DMS153 (cell line): ENCODE data around the gene LMOD2.

Source experiments
- DNase-seq: peaks from one replicate; lab custom pipeline; 2025; lab: John Stamatoyannopoulos, UW

The LMOD2 gene

GRCh38 chr7:123640583-123640982 lies 15.1 kb upstream of the LMOD2 start:
- no peak for DNase-seq

DNA sequence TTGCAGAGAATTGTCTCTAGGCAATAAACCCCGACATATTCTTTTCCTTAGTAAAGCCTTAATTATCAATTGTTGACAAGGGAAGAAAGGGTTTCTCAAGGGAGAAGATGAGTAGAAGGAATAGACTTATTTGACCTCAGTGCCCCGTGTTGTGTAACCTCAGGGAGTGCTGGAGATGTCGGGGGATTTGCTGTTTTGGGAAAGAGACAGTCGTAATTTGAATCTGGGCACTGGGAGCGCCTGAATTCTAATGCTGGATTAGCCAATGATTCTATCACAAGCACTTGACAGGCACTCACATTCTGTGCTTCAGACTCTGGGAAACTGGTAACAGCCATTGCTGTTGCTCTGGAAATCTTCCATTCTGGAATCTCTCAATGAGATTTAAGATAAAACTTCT lies 13.8 kb upstream of the LMOD2 start:
- DNase-seq = no peak

DNA sequence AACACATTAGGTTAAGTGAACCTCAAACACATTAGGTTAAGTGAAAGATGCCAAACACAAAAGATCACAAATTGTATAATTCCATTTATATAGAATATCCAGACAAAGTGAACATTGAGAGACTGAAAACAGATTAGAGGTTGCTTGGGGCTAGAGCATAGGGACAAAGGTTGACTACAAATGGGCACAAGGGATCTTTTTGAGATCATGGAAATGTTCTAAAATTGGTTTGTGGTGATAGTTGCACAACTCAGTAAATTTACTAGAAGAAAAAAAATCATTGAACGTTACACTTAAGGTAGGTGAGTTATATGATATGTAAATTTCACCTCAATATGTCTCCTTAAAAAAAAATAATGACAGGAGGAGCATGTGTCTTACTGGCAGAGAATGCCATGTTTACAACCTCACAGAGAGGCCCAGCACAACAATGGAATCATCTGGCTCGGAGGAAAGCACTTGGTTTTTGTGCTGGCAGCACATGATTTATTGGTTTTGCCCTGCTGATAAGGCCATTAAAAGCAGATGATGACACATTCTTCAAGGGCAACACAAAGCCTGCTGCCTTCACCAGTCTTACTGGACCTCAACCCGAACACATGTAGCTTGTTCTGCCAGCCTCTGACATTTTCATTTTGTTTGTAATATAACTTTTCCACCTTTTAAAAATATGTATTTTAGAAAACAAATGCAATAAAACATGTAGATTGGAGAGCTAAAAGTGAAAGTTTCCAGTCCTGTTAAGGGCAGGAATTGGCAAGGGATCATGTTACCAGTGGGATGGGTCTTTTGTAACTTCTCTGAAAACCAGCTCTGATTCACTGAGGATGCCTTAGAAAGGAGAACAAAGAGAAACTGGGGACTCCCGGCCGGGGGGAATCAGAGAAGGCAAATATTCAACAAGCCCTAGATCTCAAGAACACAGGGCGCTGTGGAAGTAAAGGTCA lies 11.9 kb upstream of the LMOD2 start:
- DNase-seq = peak; percentile 88

DNA sequence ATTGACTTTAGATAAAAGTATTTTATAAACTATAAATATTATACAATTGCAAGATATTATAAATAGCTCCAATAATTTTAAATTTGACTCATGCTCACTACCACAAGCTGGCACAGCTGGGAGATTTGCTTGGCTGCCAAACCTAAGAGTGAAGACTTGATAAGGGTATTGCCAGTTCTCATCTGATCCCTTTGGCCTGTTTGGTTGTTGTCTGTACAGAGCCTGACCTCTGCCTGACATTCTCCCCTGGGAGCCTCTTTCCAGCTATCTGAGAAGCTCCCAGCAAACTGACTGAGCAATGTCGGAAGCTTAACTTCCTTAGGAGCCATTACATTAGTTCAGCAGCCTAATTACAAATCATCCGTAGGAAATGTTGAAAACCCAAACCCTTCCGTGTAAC lies 10.2 kb upstream of the LMOD2 start:
- DNase-seq = no peak

DNA sequence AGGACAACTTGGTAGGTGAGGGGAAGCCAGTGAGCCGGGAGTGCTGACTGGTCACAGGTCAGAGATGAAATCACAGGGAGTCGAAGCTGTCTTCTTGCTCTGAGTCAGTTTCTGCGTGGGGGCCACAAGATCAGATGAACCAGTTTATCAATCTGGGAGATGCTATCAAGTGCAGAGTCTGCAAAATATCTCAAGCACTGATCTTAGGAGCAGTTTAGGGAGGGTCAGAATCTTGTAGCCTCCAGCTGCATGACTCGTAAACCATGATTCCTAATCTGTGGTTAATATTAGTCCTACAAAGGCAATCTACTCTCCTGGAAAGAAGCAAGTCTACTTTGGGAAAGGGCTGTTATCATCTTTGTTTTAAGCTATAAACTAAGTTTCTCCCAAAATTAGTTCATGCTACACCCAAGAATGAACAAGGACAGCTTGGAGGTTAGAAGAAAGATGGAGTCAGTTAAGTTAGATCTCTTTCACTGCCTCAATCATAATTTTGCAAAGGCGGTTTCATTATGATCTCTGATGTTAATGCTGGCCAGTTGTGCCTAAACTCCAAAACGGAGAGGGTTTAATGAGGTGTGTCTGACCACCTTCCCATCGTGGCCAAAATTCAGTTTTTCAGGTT lies 8.4 kb upstream of the LMOD2 start:
- DNase-seq = no peak

GRCh38 chr7:123649964-123650363 lies 5.7 kb upstream of the LMOD2 start:
- DNase-seq = no peak

DNA sequence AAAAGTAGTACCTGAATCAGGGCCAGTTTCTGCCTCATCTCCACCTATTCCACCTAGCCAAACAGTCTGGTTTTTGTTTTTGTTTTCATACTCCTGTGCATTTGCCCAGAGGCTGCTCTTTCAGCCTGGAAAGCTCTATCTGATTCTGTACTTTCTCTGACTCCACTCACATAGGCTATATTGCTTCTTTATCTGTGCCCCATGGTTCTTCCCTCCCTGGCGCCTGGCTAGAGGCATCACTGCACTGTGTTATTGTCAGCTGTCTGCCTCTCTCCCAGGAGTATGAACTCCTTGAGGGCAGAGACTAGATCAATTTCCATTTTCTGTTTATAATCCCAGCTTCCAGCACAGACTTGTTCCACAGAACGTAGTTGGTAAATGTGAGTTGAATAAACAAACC lies 5.1 kb upstream of the LMOD2 start:
- DNase-seq = no peak

DNA sequence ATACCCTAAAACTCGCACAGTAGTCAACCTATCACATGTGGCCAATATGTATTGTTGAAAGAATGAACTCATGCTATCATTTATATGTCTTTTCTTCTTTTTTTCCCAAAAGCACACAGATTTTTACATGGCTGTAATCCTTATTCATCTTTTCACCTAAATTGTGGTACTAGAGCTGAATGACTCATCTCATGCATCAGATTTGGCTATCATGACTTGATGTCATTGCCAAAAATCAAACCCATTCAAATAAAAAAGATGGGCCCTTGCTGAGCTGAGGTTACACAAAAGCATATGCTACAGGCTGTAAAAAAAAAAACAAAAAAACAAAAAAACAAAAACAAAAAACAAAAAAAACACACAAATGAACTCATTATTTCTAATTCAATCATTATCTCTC lies 3.3 kb upstream of the LMOD2 start:
- no peak for DNase-seq

DNA sequence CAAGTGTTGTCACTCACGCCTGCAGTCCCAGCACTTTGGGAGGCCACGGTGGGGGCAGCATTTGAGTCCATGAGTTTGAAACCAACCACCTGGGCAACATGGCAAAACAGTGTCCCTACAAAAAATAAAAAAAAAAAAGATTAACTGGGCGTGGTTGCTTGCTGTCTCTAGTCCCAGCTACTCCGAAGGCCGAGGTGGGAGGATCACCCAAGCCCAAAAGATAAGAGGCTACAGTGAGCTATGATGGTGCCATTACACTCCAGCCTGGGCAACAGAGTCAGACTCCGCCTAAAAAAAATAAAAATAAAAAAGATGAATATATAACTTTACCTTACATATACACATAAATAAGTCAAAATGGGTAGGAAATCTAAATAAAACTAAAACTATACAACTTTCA lies 2.5 kb upstream of the LMOD2 start:
- DNase-seq = no peak

DNA sequence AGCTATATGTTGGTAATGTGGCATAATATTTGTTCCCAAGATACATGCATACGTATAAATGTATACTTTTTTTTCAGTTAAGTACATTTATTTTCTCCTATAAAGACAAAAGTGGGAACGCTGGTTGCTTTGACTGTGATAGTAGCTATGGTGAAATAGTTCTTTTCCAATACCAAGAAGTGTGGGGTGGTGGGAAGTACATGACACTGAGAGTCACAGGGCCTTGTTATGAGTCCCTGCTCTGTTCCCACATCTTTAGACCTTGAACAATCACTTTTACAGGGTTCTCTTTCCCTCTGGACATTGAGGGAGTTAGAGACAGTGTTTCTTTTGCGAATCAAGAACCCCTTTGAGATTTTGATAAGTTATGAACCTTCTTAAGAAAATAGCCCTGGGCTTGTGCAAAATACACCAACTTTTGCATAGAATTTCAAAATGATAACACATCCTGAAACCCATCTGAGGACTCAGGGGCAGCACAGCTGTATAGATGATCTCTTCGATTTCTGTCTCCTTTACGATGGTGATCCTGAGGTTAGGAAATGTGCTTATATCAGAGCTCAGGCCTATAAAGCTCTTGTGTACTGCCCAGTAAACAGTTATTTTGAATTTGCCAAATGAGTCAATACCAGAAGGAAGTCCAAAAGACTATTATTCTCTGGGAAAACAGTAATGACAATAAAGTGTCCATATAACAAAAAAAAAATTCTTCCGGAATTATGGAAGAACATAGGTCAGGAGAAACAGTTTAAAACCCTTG lies 1.1 kb downstream of the LMOD2 start:
- DNase-seq = no peak

- no peak for DNase-seq
Measured at GRCh38 chr7:123657304-123657685, 1.6 kb downstream of the LMOD2 start.

DNA sequence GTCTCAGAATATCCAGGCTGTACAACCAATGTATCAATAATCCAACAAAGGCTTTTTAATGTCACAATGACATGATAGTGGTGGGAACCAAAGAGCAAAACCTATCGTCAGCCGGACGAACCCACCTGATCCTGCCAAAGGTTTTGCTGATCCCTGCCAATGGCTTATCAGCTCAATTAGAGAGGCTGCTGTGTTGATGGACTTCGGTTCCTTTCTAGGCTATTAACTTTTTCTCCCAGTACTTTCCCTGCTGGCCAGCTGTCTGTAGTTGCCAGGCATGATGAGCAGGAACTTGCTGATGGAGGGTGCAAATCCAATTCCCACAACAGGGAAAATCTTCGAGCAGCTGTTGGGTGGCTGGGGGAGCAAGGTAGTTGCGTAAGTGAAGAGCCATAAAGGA lies 2.4 kb downstream of the LMOD2 start:
- no peak for DNase-seq

- DNase-seq = no peak
Measured at GRCh38 chr7:123660514-123661354, 5.1 kb downstream of the LMOD2 start.

DNA sequence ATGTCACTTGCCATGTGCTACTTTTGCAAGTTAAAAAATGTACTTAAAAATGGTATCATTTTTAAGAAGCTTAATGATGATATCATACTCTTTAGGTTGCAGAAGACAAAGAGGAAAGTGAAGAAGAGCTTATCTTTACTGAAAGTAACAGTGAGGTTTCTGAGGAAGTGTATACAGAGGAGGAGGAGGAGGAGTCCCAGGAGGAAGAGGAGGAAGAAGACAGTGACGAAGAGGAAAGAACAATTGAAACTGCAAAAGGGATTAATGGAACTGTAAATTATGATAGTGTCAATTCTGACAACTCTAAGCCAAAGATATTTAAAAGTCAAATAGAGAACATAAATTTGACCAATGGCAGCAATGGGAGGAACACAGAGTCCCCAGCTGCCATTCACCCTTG lies 6.1 kb downstream of the LMOD2 start:
- DNase-seq = no peak

DNA sequence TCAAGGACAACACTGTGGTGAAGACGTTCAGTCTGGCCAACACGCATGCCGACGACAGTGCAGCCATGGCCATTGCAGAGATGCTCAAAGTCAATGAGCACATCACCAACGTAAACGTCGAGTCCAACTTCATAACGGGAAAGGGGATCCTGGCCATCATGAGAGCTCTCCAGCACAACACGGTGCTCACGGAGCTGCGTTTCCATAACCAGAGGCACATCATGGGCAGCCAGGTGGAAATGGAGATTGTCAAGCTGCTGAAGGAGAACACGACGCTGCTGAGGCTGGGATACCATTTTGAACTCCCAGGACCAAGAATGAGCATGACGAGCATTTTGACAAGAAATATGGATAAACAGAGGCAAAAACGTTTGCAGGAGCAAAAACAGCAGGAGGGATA lies 6.6 kb downstream of the LMOD2 start:
- DNase-seq = no peak

DNA sequence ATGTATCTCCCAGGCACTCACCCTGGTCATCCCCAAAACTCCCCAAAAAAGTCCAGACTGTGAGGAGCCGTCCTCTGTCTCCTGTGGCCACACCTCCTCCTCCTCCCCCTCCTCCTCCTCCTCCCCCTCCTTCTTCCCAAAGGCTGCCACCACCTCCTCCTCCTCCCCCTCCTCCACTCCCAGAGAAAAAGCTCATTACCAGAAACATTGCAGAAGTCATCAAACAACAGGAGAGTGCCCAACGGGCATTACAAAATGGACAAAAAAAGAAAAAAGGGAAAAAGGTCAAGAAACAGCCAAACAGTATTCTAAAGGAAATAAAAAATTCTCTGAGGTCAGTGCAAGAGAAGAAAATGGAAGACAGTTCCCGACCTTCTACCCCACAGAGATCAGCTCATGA lies 7.1 kb downstream of the LMOD2 start:
- DNase-seq = no peak

- DNase-seq = no peak
Measured at GRCh38 chr7:123663200-123663599, 7.5 kb downstream of the LMOD2 start.

DNA sequence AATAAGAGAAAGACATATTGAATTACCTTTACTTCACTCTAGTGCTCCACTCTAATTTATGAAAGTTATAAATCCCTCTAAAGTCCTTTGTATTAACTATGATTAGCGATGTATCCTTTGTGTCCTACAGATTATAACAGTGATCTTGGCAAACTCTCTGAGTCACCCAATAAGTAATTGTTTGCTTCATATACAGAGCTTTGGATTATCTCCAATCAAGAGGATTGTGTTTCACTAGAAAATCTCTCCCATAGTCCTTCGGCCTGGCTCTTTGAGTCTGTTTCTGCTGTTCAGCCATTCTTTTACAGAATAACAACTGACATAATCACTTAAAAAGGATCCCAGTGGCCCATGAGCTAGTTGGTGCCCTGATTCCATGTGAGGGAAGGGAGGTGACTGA lies 9.5 kb downstream of the LMOD2 start:
- DNase-seq = no peak

DNA sequence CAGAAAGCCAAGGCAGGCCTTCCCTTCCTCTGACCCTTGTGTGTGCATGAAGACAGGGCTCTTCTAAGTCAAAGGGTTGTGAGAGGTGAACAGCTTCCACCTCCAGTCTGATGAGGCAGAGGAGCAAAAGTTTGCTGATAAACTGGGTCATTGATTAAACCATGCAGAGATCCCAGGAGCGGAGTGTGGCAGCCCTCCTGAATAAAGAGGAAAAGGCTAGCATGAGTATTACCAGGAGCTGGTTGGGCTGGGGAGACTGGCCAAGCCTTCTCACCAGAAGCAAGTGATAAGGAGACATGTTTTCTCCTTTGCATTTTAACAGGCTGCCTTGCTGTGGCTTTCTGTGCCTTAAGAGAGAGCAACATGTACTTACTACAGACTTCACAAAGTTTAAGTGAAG lies 10.2 kb downstream of the LMOD2 start:
- DNase-seq = no peak

DNA sequence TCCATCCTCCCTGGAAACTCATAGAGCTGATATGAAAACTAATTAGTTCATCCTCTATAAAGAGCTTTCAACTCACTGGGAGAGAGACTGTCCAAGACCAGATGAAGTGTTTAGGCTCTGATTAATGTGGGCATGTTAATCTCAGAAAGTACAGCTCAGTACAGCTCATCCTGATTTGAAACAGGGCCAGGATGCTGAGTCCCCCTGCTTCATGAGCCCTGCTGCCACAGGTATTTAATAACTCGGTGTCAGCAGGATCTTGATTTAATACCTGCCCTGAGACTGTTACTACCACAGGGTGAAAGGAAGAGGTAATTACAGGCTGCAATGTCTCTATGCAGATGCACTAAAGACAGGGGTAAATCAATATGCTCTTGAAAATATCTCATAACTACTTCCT lies 10.8 kb downstream of the LMOD2 start:
- no peak for DNase-seq

- DNase-seq = no peak
Measured at GRCh38 chr7:123669485-123669884, 13.8 kb downstream of the LMOD2 start.

DNA sequence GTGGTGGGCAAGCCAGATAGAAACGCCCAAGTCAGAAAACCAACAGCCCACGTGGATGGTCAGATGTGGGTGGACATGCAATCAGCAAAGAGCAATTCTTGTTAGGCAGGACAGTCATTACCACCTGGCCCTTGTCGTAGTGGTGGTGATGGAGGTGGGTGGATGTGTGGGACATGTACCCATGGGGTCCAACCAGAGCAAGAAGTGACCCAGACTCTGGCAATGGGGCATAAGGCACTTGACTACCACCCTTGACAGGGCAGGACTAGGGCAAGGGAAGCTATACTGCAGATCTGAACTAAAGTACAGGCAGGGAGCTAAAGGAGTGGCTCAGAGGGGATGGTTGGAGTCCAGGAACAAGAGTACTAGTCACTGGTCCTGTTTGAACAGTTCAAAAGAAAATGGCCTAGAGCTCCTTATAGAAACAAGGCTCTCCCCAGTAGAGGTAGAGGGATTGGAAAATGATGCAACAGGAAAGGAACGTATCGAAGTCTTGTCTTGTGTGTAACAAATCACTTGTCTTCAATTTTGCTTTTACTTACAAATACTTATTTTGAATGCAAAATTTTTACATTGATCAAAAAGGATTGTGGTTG lies 17.6 kb downstream of the LMOD2 start:
- DNase-seq = no peak
